ENCODE results near the gene PAPLN.

PAPLN gene

DNA sequence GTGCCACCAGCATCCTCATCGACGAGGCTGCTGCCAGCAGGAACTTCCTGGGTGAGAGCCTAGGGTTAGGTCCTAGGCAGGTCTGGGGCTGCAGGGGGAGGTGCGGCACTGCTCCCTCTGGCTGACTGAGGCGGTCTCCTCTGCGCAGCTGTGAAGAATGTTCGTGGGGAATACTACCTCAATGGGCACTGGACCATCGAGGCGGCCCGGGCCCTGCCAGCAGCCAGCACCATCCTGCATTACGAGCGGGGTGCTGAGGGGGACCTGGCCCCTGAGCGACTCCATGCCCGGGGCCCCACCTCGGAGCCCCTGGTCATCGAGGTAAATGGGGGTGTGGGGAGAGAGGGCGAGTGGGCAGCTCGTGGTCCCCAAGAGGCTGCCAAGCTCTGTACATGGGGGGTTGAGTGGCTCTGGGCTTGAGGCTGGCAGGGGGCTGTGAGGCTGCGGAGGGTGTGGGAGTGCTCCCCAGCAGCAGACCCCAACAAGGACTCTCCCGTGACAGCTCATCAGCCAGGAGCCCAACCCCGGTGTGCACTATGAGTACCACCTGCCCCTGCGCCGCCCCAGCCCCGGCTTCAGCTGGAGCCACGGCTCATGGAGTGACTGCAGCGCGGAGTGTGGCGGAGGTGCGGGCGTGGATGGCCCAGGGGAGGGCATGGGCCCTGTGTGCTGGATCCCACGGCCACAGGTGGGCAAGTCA, 14.4 kb downstream of the PAPLN start:
- H3K9ac ChIP-seq (ENCODE audit: insufficient read length), result no peak overlapping the region
- TF ChIP-seq EZH2 (IDR thresholded peaks at IDR 0.05) (no peak), POLR2AphosphoS5 (IDR thresholded peaks at IDR 0.05; ENCODE audit: borderline replicate concordance, low read depth, low read length) (no peak), FOXP2 (optimal IDR thresholded peaks at IDR 0.05; ENCODE audit: control extremely low read depth, extremely low read length, insufficient read depth) (no peak)
- H3K27ac ChIP-seq, result no peak overlapping the region
- H3K9me3 ChIP-seq (ENCODE audit: low read depth, low read length), result no peaks in the 10 kb centered on the region
- no peak overlapping the region for H3K4me3 ChIP-seq
- DNase-seq (ENCODE audit: low read depth, low spot score), result no peak
- H3K36me3 ChIP-seq (ENCODE audit: insufficient read depth, low read length), result no peaks in the 10 kb centered on the region

DNA sequence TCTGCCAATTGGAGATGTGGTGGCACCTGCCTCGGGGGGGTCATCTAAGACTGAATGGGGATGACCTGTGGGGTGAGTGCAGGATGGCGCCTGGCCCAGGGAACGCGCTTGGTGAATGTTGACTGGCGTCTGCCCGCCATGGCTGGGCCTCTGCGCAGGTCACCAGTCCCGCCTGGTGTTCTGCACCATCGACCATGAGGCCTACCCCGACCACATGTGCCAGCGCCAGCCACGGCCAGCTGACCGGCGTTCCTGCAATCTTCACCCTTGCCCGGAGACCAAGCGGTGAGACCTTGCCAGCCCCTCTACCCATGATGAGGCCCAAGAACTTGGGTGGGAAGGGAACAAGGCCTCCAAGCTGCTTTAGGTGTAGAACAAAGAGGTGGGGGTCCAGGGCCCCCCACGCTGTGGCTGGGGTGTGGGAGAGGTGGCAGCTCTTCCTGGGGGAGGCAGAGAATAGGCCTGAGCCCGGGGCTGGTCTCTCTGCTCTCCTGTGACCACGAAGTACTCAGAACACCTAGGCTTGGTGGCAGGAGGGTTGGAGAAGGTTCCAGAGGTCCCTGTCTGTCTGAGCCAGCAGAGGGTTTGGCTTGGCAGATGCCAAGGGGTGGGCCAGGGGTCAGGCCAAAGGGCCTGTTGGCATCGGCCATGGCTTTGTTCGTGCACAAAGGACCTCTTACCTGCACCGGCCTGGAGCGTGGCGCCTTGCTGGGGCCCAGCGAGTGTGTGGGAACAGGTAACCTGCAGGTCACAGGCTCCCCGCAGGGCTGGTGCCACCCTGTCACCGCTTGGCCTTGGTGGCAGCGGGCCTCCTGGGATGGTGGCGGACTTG, 15.4 kb downstream of the PAPLN start:
- H3K4me3 ChIP-seq, result no peak overlapping the region
- no peaks in the 10 kb centered on the region for H3K9me3 ChIP-seq (ENCODE audit: low read depth, low read length)
- H3K27ac ChIP-seq, result no peak overlapping the region
- TF ChIP-seq POLR2AphosphoS5 (IDR thresholded peaks at IDR 0.05; ENCODE audit: borderline replicate concordance, low read depth, low read length) (no peak), EZH2 (IDR thresholded peaks at IDR 0.05) (no peak), FOXP2 (optimal IDR thresholded peaks at IDR 0.05; ENCODE audit: control extremely low read depth, extremely low read length, insufficient read depth) (no peak)
- H3K36me3 ChIP-seq (ENCODE audit: insufficient read depth, low read length), result no peaks in the 10 kb centered on the region
- H3K9ac ChIP-seq (ENCODE audit: insufficient read length), result no peak overlapping the region
- DNase-seq (ENCODE audit: low read depth, low spot score), result no peak

DNA sequence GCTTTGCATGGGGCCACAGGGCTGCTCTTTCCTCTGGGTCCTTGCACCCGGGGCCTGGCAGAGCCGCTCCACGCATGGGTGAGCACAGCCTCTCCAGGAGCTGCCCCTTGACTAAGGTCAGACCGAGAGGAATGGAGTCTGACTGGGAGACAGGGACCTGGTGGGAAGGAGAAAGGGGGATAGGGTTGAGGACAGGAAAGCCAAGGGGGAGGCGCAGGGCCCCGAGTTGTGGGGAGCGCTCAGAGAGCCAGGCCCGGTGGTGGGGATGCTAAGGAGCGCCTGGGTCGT, 16.0 kb downstream of the PAPLN start:
- Histone ChIP-seq H3K27ac (no peak overlapping the region), H3K9ac (ENCODE audit: insufficient read length) (no peak overlapping the region), H3K9me3 (ENCODE audit: low read depth, low read length) (no peaks in the 10 kb centered on the region), H3K4me3 (no peak overlapping the region), H3K36me3 (ENCODE audit: insufficient read depth, low read length) (no peaks in the 10 kb centered on the region)
- no peak for TF ChIP-seq EZH2 (IDR thresholded peaks at IDR 0.05)
- TF ChIP-seq POLR2AphosphoS5 (IDR thresholded peaks at IDR 0.05; ENCODE audit: borderline replicate concordance, low read depth, low read length), result no peak
- TF ChIP-seq FOXP2 (optimal IDR thresholded peaks at IDR 0.05; ENCODE audit: control extremely low read depth, extremely low read length, insufficient read depth), result no peak
- DNase-seq (ENCODE audit: low read depth, low spot score), result no peak

DNA sequence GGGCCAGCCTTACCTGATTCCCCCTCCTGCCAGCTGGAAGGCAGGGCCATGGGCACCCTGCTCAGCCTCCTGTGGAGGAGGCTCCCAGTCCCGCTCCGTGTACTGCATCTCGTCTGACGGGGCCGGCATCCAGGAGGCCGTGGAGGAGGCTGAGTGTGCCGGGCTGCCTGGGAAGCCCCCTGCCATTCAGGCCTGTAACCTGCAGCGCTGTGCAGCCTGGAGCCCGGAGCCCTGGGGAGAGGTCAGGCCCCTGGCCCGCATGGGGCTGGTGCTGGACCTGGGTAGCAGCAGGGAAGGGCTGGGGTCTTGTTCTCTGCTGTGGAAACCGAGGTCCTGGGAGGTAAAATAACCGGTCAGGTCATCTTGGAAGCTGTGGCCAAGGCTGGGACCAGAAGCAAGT, 16.4 kb downstream of the PAPLN start:
- DNase-seq (ENCODE audit: low read depth, low spot score), result no peak
- Histone ChIP-seq H3K4me3 (no peak overlapping the region), H3K36me3 (ENCODE audit: insufficient read depth, low read length) (no peaks in the 10 kb centered on the region), H3K9ac (ENCODE audit: insufficient read length) (no peak overlapping the region), H3K27ac (no peak overlapping the region), H3K9me3 (ENCODE audit: low read depth, low read length) (no peaks in the 10 kb centered on the region)
- TF ChIP-seq POLR2AphosphoS5 (IDR thresholded peaks at IDR 0.05; ENCODE audit: borderline replicate concordance, low read depth, low read length), result no peak
- no peak for TF ChIP-seq EZH2 (IDR thresholded peaks at IDR 0.05)
- TF ChIP-seq FOXP2 (optimal IDR thresholded peaks at IDR 0.05; ENCODE audit: control extremely low read depth, extremely low read length, insufficient read depth), result no peak

DNA sequence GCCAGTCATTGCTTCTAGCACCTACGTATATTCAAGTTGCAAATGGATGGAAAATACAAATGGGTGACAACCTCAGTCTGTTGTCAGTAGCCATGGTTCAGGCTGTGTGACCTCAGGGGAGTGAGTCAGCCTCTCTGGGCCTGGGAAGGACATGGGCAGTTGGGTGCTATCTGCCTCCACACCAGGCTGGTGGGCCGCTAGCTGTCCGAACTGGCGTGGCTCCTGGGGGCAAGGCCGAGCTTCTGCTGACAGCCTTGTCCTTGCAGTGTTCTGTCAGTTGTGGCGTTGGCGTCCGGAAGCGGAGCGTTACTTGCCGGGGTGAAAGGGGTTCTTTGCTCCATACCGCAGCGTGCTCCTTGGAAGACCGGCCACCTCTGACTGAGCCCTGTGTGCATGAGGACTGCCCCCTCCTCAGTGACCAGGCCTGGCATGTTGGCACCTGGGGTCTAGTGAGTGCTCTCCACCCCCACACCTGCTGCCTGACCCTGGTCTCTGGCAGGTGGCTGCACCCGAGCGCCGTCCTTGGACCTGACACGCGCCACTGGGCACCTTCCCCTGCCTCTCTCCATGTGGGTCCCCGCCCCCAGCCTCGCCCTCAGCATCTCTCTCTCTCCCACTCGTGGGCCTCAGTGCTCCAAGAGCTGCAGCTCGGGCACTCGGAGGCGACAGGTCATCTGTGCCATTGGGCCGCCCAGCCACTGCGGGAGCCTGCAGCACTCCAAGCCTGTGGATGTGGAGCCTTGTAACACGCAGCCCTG, 17.1 kb downstream of the PAPLN start:
- Histone ChIP-seq H3K4me3 (no peak overlapping the region), H3K9me3 (ENCODE audit: low read depth, low read length) (no peaks in the 10 kb centered on the region), H3K9ac (ENCODE audit: insufficient read length) (no peak overlapping the region), H3K36me3 (ENCODE audit: insufficient read depth, low read length) (no peaks in the 10 kb centered on the region), H3K27ac (no peak overlapping the region)
- TF ChIP-seq POLR2AphosphoS5 (IDR thresholded peaks at IDR 0.05; ENCODE audit: borderline replicate concordance, low read depth, low read length) (no peak), EZH2 (IDR thresholded peaks at IDR 0.05) (no peak), FOXP2 (optimal IDR thresholded peaks at IDR 0.05; ENCODE audit: control extremely low read depth, extremely low read length, insufficient read depth) (no peak)
- DNase-seq (ENCODE audit: low read depth, low spot score), result no peak

DNA sequence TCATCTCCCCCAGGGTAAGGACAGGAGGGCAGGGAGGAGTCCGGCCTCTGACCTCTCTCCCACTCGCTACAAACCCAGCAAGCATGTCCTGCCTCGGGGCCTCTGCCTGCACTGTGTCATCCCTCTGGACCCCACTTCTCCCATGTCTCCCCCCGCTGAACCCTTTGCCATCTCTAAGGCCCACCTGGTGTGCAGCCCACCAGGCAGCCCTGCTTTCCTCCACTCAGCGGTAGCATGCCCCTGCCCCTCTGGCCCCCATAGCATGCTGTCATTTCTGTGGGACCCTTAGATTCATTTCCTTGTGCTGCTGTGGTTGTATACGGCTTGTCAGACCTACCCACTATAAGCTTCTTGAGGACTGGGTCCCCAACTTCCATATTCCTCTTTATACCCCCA, 17.7 kb downstream of the PAPLN start:
- Histone ChIP-seq H3K9ac (ENCODE audit: insufficient read length) (no peak overlapping the region), H3K9me3 (ENCODE audit: low read depth, low read length) (no peaks in the 10 kb centered on the region), H3K36me3 (ENCODE audit: insufficient read depth, low read length) (no peaks in the 10 kb centered on the region), H3K27ac (no peak overlapping the region), H3K4me3 (no peak overlapping the region)
- no peak for TF ChIP-seq FOXP2 (optimal IDR thresholded peaks at IDR 0.05; ENCODE audit: control extremely low read depth, extremely low read length, insufficient read depth)
- TF ChIP-seq POLR2AphosphoS5 (IDR thresholded peaks at IDR 0.05; ENCODE audit: borderline replicate concordance, low read depth, low read length), result no peak
- no peak for TF ChIP-seq EZH2 (IDR thresholded peaks at IDR 0.05)
- DNase-seq (ENCODE audit: low read depth, low spot score), result no peak

DNA sequence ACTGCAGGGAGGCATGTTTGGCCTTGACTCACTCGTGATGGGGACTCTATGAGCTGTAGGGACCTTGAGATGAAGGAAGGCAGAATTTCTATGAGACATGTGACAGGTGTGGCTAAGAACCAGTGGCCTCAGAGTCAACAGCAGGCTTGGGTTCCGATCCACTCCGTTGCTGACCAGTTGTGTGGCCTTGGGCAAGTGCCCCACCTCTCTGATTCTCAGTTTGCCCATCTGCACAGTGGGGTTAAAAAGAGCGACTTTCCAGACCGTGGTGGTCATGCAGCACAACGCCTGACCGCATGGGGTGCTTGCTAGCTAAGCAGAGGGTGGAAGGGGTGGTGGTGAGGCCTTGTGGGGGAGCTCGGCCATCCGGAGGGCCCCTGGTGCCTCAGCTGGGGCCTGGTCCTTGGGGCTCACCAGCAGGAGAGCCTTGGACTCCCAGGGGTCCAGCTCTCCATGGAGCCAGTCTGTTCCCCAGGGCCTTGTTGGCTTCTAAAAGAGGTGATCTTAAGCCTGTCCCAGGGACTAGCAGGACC, 18.5 kb downstream of the PAPLN start:
- Histone ChIP-seq H3K9me3 (ENCODE audit: low read depth, low read length) (no peaks in the 10 kb centered on the region), H3K27ac (no peak overlapping the region), H3K9ac (ENCODE audit: insufficient read length) (no peak overlapping the region), H3K36me3 (ENCODE audit: insufficient read depth, low read length) (no peaks in the 10 kb centered on the region), H3K4me3 (no peak overlapping the region)
- TF ChIP-seq EZH2 (IDR thresholded peaks at IDR 0.05) (no peak), FOXP2 (optimal IDR thresholded peaks at IDR 0.05; ENCODE audit: control extremely low read depth, extremely low read length, insufficient read depth) (no peak), POLR2AphosphoS5 (IDR thresholded peaks at IDR 0.05; ENCODE audit: borderline replicate concordance, low read depth, low read length) (no peak)
- DNase-seq (ENCODE audit: low read depth, low spot score), result no peak

DNA sequence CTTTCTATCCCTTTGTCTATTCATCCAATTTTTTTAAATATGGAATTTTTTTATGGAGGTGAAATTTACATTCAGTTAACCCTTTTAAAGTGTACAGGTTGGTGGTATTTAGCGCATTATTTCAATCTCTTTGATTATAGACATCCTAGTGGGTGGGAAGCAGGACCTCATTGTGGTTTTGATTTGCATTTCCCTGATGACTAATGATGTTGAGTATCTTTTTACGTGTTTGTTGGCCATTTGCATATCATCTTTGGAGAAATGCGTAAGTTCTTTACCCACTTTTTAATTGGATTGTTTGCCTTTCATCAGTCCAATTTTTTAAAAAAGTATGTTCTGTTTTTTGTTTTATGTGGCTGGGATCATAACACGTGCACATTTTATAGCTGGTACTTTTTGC, 20.8 kb downstream of the PAPLN start:
- DNase-seq (ENCODE audit: low read depth, low spot score), result no peak
- no peak overlapping the region for H3K27ac ChIP-seq
- H3K9me3 ChIP-seq (ENCODE audit: low read depth, low read length), result no peaks in the 10 kb centered on the region
- no peak for TF ChIP-seq POLR2AphosphoS5 (IDR thresholded peaks at IDR 0.05; ENCODE audit: borderline replicate concordance, low read depth, low read length)
- no peak for TF ChIP-seq EZH2 (IDR thresholded peaks at IDR 0.05)
- TF ChIP-seq FOXP2 (optimal IDR thresholded peaks at IDR 0.05; ENCODE audit: control extremely low read depth, extremely low read length, insufficient read depth), result no peak
- H3K36me3 ChIP-seq (ENCODE audit: insufficient read depth, low read length), result no peaks in the 10 kb centered on the region
- H3K4me3 ChIP-seq, result no peak overlapping the region
- H3K9ac ChIP-seq (ENCODE audit: insufficient read length), result no peak overlapping the region

Measured in SK-N-MC (cell line).